Stimulated activated CD8-positive, alpha-beta memory T cell treated with anti-CD3 and anti-CD28 coated beads, Interleukin-15, amount 100 ng/mL, for 1 hour (primary cell): Measurements from ENCODE around the gene KIF12.
"Not testable (repeated sequence)": the region's sequence is repeated elsewhere in the genome, so short reads cannot be mapped to it uniquely, and the experiment has no call there.

Experiments used
- DNase-seq: peaks from one replicate; pipeline ENCODE4 v3.0.0-alpha.2; 2020; ENCODE audit warnings: low read depth

The KIF12 gene

GRCh38 chr9:114098936-114099668 is at the start of gene KIF12:
KIF12 (minus strand) TSS chr9:114099292; CDS start chr9:114099276, 16 bp downstream.
- no peak for DNase-seq

- no peak for DNase-seq
Measured at GRCh38 chr9:114146735-114147134, 47.6 kb upstream of the KIF12 start.

GRCh38 chr9:114143234-114143633 is 44.1 kb upstream of the KIF12 start:
- no peak for DNase-seq

GRCh38 chr9:114141553-114142402 is 42.7 kb upstream of the KIF12 start:
- DNase-seq, result no peak

- no peak for DNase-seq
Measured at GRCh38 chr9:114140850-114141249, 41.8 kb upstream of the KIF12 start.

- no peak for DNase-seq
Measured at GRCh38 chr9:114140401-114140800, 41.3 kb upstream of the KIF12 start.

GRCh38 chr9:114139071-114139470 is 40.0 kb upstream of the KIF12 start:
- DNase-seq, result no peak

GRCh38 chr9:114138552-114138971 is 39.5 kb upstream of the KIF12 start:
- no peak for DNase-seq

- no peak for DNase-seq
Measured at GRCh38 chr9:114137831-114138230, 38.7 kb upstream of the KIF12 start.

- no peak for DNase-seq
Measured at GRCh38 chr9:114134827-114135396, 35.8 kb upstream of the KIF12 start.

- no peak for DNase-seq
Measured at GRCh38 chr9:114132550-114132918, 33.4 kb upstream of the KIF12 start.

GRCh38 chr9:114131808-114132549 is 32.9 kb upstream of the KIF12 start:
- no peak for DNase-seq

- no peak for DNase-seq
Measured at GRCh38 chr9:114130624-114131277, 31.7 kb upstream of the KIF12 start.

- DNase-seq, result no peak
Measured at GRCh38 chr9:114130141-114130540, 31.0 kb upstream of the KIF12 start.

- DNase-seq, result not testable (repeated sequence)
Measured at GRCh38 chr9:114128759-114129158, 29.7 kb upstream of the KIF12 start.

- DNase-seq, result no peak
Measured at GRCh38 chr9:114126247-114127060, 27.4 kb upstream of the KIF12 start.

GRCh38 chr9:114125476-114126013 is 26.5 kb upstream of the KIF12 start:
- DNase-seq, result no peak

- DNase-seq, result no peak
Measured at GRCh38 chr9:114124666-114125475, 25.8 kb upstream of the KIF12 start.

- no peak for DNase-seq
Measured at GRCh38 chr9:114124138-114124537, 25.0 kb upstream of the KIF12 start.
